GM21515 (cell line): ENCODE measurements around the gene PLEKHA6.

Experiments
- ATAC-seq: cut with Tn5 transposase; IDR thresholded peaks from one replicate; pipeline ENCODE4 v1.9.1; 2021; ENCODE audit not compliant: unreplicated experiment

The PLEKHA6 gene

DNA sequence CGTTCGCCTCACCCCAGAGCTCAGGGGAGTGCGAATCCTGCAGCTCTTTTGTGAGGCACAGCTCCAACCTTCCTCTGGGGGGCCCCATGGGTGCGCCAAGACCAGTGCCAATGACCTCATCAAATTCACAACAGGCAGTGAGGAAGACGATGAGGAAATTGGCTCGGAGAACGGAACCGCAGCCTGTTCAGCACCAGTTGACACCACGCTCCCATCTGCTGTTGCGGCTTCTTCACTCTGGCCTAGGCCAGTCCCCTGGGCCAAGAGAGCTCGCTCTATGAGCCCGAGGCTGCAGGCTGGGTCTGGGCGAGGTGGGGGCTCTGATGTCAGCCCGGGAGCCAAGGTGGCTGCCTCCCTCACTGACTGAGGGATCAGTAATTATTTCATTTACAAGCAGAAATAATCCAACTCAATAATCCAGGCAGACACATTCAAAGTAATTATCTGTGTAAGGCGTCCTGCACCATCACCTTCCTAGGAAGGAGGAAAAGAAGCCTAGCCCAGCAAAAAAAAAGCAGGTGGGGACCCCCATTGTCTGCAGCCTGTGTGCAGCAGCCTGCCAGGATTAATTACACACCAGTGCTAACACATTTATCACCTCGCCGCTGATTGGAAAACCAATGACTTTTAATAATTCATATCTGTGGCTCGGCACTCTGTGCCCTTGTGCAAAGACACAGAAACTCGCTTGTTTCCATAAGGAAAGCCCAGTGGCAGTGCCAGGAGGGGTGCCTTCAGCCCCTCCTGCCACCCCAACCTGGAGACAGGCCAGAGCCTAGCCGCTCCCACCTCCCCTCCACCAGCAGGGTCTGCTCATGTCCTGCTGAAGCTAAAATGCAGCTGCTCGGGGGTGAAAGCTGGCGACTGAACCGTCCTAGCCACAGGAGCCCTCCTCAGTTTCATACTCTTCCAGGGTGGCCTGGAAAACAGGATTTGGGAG, 1.9 kb downstream of the PLEKHA6 start:
- no peak for ATAC-seq

DNA sequence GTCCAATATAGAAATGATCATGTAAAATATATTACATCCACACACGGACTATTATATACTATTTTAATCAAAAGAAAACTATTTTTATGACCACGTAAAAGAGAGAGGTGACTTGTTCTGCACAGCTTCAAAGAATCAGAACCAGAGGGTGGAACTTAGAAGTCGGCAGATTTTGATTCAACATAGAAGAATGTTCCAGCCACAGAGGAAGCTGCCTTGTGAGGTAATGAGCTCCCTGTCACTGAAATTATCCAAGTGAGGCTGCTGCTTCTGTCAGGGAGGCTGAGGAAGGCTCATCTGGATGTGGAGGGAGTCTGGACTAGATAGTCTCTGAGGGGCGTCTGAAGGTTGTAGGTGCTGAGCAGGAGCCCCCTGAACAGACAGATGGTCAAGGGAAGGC, 2.7 kb downstream of the PLEKHA6 start:
- no peak for ATAC-seq

DNA sequence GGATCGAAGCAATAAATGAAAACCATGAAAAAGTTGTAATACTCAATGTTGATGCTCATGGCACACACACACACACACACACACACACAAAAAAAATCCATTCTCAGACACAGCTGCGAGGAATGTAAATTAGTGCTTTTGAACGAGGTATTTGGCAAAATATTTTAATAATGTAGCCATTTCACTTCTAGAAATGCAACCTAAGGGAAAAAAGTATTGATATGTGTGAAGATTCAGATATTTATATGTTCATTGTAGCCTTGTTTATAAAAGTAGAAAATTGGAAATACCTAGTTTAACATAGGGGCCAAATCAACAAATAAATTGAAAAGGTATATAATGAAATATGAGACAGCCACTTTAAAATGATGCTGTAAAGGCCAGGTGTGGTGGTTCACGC, 3.8 kb downstream of the PLEKHA6 start:
- ATAC-seq: no peak

DNA sequence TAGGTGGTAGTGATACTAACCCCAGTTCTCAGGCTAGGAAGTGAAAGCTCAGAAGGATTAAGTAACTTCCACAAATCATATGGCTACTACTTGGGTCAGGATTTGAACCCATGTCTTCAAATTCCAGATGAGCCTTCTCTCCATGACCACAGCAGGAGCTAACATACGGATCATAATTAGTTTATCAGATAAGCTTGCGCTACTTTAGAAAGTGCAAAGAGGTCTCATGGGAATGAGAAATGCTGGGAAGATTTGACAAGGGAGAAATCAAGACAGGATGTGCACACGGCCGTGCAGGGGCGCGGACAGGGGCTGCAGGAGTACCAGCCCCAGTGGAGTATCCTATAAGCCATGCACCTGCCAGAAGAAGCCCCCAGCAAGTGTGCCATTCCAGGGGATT, 5.2 kb downstream of the PLEKHA6 start:
- ATAC-seq: no peak

DNA sequence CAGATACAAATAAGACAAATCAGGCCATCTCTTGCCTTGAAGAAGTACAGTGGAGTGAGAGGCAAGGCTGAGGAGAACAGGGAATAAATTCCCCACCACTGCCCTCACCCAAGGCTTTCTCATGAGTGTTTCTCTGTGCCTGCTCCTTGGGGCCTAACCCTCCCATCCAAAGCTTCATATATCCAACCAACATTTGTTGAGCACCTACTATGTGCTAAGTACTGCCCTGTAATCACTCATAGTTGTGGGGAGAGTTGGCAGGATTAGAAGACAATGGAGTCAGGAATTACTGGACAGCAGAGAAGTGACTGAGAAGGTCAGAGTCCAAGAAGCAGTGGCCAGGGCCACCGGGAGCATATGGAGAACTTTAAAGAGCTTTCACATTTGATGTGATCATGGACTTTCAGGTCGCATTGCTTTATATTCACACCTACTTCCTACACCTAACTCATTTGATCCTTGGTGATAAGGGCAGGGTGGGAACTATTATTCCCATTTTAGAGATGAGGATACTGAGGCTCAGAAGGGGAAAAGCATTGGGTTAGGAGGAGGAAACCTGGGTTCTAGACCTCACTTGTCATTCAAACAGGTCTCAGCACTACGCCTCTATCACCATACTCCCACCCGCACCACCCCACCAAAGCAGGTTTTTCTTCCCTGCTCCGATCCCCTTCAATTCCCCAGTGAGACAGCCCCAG, 6.4 kb downstream of the PLEKHA6 start:
- ATAC-seq: no peak

DNA sequence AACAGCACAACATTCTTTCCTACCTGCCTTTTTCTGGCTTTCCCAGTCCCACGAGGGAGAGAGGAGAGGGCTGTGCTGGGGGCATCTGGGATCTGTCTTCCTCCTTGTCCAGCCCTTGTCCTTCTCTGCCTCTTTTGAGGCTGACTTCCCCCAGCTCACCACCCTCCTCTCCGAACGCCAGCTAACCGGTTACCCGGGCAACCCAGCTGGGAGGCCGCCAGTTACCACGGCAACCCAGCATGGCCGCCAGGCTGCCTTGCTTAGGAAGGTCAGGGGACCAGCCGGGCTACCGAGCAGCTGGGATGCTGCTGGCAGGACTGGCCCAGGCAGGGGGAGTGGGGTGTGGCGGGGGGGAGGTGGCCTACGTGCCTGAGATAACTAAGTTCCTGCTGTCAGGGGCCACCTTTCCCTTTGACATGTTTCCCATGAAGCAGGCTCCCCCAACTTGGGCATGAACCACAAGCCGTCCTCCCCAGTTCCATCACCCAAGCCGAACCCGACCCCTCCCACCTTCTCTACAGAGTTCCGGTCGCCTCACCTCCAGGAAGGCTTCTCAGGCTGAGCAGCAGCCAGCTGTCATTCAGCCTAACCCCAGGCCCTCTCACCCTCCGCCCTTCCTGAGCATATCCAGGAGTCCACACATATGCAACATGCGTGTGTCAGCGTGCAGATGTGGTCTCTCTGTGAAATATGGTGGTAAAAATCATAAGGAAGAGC, 8.7 kb downstream of the PLEKHA6 start:
- no peak for ATAC-seq

DNA sequence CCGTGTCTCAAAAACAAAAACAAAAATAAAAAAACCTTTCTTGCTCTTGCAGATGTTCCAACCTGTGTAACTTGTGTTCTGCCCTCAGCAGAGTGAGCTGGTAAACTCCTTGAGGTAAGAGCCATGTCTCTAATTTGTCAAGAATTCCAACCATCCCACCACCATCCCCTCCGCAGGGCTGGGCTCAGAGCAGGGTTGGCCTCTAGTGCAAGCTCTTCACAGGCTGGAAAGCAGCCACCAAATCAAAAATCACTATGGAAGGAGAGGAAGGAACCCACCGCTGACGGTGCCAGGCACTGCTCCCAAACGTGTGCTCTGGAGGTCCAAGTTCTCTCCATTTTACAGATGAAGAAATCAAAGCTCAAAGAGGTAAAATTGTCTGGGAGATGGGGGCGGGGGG, 9.4 kb downstream of the PLEKHA6 start:
- ATAC-seq: no peak

- no peak for ATAC-seq
Measured at GRCh38 chr1:204349602-204350001, 10.1 kb downstream of the PLEKHA6 start.

GRCh38 chr1:204348722-204349121, 11.0 kb downstream of the PLEKHA6 start:
- ATAC-seq: no peak

DNA sequence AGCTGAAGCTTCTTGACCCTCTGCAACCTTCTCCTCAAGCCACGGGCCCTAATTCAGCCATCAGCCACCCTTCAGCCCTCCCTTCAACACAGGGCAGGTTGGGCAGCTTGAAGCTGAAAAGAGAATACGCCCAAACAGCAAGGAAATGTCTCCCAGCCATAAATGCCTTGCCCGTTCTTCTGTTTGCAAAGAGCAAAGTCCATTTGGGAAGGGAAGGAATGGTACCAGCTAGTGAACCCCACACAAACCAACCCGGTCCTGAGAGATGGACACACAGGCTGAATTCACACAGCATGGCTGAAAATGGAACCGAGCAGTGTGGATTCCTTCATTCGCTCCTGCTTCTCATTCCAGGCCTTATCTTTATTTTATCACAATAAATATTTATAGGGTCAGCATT, 11.5 kb downstream of the PLEKHA6 start:
- no peak for ATAC-seq

- no peak for ATAC-seq
Measured at GRCh38 chr1:204345941-204346645, 13.6 kb downstream of the PLEKHA6 start.

DNA sequence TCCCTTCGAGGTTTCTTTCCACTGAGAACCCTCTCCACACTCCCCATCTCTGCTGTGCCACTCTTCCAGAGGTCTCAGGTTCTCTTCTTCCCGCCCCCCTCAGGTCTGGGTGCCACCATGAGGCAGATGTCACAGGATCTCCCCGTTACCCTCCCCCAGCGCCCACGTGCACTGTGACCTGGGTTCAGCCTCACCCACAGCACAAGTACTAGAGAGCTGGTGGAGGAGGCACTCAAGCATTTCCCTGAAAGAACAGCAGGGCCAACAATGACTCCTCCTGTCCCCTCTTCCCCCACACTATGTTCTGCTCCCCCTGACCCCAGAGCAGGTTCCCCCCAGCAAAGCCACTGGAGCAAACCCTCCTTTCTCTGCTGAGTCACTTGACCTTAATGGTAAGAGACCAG, 14.3 kb downstream of the PLEKHA6 start:
- no peak for ATAC-seq

DNA sequence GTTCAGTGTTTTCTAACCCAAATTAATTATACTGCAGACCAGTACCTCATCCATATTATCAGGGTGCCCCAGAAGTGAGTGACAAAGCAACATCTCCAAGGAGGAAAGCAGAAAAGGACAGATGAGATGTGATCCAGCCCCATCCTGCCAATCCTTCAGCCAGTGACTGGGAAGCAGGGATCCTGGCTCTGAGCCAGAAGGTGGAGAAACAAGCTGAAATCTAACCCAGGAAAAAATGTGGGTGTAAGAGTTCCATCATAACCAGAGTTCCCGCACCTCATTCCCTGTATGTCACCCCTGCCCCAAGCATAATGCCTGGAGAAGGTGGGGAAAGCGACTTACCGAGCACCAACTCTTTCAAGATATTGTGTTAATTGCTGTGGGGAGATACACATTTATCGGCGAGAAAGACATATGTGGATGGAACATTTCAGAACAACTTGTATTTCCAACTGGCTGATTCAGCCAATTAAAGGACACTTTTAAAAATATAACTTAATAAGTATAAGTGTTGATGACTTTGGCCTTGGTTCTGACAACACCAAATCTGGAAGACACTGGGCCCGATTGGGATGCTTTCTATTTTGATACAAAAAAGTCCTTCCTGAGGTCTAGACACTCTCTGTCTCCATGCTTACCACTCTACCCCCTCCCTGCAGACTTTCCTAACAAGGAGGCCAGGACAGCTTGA, 14.9 kb downstream of the PLEKHA6 start:
- no peak for ATAC-seq

DNA sequence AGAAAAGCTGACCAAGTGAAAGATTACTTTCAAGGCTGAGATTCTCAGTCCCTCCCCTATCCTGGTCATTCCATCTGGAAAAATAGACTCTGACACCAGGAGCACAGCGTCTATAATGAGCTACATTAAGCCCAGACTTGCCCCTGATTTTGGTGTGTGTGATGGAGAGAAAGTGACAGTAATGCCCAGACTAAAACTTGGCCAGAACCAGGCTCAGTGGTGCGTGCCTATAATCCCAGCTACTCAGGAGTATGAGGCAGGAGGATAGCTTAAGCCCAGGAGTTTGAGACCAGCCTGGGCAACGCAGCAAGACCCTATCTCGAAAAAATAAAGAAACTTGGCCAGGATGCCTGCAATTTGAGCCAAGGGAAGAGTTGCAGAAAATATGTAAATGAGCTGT, 15.9 kb downstream of the PLEKHA6 start:
- ATAC-seq: no peak

- ATAC-seq: no peak
Measured at GRCh38 chr1:204343247-204343646, 16.5 kb downstream of the PLEKHA6 start.

- ATAC-seq: no peak
Measured at GRCh38 chr1:204342310-204342709, 17.4 kb downstream of the PLEKHA6 start.

- no peak for ATAC-seq
Measured at GRCh38 chr1:204341380-204341779, 18.3 kb downstream of the PLEKHA6 start.

DNA sequence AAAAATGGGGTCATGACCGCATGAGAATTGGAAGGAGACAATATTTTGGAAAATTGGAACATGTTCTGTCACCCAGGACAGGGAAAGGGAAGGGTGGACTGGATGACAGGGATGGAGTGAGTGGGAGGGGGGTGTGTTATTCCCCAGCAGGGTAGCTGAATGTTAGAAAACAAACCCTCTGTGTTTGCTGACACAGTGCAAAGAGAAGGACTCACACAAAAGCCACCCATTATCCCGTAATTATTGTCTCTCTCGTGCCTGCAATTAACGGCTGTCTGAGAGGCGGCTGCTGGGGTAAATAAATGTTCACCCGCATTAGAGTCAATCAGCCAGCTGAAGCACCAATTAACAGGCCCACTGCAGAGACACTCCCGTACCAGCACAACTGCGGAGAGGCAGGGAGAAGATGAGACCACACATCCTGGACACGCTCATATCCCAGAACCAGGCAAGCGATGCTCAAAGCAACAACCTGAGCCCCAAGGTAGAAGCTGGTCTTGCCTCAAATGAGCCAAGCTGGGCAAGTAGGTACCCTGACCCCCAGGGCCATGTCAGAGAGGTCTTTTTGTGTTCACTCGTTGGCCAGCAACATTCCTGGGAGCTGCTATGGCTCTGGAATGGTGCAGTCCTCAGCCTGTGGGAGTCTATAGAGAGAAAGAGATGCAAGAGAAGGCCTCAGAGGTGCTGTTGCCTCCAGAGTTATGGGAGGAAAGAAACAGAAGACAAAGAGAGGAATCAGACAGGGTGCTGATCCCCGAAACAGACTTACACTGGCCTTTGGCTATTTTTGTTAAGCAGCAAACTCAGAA, 19.4 kb downstream of the PLEKHA6 start:
- no peak for ATAC-seq

DNA sequence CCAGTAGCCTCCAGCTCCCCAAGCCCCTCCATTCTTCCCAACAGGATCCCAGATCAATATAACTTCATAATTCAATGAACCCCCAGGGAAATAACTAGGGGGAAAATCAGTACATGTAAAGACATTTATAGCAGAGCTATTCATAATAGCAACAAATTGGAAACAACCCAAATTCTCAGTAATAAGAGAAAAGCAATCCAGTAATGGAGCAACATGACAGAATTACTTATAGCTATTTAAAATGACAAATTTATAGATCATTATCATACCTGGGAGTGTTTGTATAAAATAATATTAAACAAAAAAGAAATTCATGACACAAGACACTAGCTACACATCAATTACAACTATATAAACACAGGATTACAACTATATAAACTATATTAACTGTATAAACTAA, 20.2 kb downstream of the PLEKHA6 start:
- ATAC-seq: no peak

DNA sequence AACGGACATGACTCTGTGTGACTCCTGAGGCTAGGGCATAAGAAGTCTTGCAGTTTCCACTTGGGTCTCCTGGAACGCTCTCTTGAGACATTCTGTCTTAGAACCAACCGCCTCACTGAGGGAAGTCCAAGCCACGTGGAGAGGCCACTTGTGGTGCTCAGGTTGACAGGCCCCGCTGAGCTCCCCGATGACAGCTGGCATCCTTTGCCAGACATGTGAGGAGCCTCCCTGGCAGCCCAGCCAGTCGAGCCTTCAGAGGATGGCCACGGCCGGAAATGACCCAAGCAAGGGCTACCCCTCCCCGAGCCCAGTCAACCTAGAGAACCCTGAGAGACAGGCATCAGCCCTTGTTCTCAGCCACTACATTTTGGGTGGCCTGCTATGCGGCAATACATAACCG, 20.7 kb downstream of the PLEKHA6 start:
- no peak for ATAC-seq
